IPS-NIHi7 (cell line): Measurements from ENCODE around the gene IGSF21.
A peak's percentile ranks its signal among the peaks of the same experiment; 100 is the strongest.

Experiments
- DNase-seq: peaks from one replicate; pipeline ENCODE4 v3.0.0; 2012; ENCODE audit warnings: mixed read lengths; ENCODE audit errors: extremely low spot score

Gene IGSF21

DNA sequence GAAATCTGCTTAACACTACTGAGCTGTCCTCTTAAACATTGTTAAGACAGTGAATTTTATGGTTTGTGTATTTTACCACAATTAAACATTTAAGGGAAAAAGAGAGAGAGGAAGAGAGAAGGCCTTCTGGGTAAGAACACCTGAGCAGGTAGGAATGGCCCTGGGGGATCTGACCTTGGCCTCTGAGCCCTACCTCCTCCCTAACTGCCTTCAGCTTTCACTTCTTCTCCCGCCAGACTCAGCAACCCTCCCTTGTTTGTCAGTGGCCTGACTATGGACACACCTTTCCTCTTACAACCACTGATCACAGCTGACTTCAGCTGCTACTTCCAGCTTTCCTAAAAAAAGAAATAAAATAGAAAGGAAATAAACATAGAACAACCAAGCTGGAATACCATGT lies 13.5 kb upstream of the IGSF21 start:
- no peak for DNase-seq

DNA sequence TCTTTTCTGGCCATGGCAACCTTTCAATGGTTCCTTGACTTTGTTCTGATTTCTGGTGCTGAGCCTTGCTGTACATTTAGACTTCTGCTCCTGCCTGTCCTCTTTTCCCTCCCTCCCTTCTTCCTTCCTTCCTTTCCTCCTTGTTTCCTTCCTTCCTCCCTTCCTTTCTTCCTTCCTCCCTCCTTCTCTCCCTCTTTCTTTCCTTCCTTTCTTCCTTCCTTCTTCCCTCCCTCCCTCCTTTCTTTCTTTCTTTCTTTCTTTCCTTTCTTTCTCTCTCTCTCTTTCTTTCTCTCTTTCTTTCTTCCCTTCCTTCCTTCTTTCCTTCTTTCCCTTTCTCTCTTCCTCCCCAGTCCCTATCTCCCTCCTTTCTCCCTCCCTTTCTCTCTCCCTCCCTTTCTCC lies 10.4 kb upstream of the IGSF21 start:
- DNase-seq = no peak

- no peak for DNase-seq
Observed at GRCh38 chr1:18099026-18099425, 8.6 kb upstream of the IGSF21 start.

DNA sequence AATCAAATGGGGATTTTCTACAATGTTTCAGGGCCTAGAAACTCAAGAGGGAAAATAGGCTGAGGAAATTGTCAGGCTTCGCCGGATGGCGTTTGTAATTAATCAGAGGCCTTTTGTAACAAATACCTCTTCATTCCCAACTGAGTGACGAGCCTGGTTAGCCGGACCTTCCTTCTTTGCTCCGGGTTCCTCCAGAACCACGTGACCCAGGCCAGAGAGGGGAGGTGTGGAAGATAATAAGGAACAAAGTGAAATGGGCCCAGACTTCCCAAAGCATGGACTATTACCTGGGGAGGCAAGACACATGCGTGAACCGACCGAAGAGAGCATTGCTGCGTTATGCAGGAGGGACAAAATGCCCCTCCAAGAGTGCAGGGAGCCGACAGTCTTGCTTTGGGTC lies 7.5 kb upstream of the IGSF21 start:
- no peak for DNase-seq

DNA sequence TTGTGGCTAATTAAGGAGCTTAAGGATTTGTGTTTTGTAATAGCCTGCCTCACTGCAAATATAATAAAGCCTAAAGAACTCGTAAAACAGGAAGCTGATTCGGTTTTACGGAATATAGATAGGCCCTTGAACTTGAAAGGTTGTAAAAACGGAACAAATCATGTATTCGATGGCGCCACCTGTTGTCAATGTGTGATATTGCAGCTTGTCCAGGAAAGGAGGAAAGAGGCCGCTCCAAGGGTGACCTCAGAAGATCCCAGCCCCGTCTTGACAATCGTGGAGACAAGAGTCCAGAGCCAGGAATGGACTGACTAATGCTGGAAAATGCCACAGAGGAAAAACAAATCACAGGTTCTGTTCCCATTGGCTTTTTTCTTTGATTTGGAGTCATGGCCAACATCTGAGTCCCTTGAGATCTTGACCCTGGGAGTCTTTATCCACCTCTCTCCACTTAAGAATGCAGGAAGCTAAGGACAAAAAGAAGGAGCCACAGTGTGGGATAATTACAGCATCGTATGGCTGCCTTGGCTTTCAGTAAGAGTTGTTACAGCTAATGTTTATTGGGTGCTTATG lies 7.0 kb upstream of the IGSF21 start:
- peak; percentile 81 for DNase-seq

- no peak for DNase-seq
Observed at GRCh38 chr1:18101508-18101907, 6.1 kb upstream of the IGSF21 start.

DNA sequence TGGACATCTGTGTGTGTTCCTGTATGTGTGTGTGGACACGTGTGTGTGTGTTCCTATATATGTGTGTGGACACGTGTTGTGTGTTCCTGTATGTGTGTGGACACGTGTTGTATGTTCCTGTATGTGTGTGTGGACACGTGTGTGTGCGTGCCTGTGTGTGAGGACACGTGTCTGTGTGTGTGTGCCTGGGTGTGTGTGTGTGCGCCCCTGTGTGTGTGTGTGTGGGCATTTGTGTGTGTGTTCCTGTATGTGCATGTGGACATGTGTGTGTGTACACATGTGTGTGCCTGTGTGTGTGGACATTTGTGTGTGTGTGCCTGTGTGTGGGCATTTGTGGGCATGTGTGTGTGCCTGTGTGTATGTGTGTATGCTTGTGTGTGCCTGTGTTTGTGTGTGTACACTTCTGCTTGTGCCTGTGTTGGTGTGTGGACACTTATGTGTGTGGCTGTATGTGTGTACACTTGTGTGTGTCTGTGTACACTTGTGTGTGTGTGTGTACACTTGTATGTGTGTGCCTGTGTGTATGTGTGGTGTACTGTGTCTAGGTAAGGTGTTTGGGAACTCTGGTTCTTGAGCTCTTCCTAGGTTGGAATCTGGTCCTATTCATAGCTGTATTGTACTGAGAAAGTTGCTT lies 3.7 kb upstream of the IGSF21 start:
- DNase-seq = no peak

GRCh38 chr1:18104546-18105100 lies 3.0 kb upstream of the IGSF21 start:
- DNase-seq = no peak

- no peak for DNase-seq
Observed at GRCh38 chr1:18105196-18105595, 2.4 kb upstream of the IGSF21 start.

DNA sequence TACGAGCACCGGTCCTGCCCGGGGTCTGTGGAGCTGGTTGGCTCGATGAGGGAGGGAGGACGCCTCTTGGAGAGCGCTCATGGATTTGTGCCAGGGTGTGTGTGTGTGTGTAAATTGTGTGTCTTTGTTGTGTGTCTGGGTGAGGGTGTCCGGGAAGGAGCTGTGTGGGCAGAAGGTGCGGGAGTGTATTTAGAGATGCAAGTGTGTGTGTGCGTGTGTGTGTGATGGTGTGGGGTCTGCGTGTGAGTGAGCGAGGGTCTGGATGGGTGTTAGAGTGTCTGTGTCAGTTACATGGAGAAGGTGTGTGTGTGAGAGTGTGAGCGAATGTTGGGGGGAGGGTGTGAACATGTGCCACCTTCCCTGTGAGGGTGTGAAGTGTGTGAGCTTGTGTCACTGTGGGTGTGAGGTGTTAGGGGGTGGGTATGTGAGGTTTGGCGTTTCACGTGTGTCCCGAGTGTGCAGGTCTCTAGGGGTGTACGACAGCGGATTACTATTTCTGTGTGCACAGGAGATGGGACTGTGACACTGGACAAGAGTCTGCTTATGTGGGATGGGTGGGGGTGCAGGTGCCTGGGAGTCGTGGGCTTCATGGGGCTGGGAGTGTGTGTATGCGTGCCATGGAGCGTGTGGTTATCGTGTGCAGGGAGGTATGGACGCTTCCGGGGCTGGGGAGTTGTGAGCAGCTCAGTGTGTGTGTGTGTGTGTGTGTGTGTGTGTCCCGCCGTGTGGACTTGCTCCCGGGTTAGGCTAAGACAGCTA lies 880 bp downstream of the IGSF21 start:
- no peak for DNase-seq

- no peak for DNase-seq
Observed at GRCh38 chr1:18109058-18109755, 1.6 kb downstream of the IGSF21 start.

- DNase-seq = peak; percentile 82
Observed at GRCh38 chr1:18109756-18110597, 2.4 kb downstream of the IGSF21 start.

DNA sequence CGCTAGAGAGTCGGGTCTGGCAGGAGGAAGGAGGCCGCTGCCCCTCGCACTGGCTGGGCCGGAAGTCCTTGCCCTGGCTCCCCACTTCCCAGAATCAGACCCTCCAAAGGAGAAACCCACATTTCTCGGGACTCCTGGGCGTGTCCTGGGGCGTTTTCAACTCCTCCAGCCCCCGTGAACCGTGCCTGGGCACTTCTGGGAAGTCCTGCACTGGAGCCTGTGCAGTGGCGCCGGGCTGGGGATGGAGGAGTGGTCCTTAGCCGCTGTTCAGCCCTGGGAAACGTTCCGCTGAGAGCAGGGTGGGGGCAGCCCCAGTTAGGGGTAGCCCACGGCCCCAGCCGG lies 3.0 kb downstream of the IGSF21 start:
- no peak for DNase-seq

- peak; percentile 71 for DNase-seq
Observed at GRCh38 chr1:18110968-18111367, 3.4 kb downstream of the IGSF21 start.

DNA sequence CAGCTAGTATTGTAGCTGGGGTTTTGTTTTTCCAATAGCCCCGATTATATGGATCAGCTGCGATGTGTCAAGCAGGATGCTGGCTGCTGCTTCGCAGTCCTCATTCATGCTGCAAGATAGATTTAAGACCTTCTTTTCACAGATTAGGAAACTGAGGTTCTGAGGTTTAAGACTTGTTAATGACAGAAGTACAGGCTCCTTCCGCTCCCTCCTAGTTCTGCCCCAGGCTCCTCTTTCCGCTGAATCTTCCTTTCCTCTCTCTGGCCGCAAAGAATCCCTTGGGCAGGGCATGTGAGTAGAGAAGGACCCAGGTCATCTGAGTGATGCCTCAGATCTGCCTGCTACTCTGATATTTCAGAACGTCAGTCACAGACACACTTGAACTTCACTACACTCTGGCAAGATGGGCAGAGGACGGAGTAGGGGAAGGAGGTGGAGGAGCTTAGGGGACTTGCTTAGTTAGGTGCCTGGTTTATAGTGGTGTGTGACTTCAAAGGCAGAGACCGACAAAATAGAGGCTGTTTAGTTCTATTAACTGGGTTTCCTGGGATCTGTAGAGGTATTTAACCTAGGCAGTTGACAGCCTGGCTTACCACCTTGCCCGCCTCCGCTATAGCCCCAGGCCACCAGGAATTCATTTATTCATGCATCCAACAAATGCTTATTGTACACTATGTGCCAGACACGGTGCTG lies 4.2 kb downstream of the IGSF21 start:
- DNase-seq = no peak

- DNase-seq = no peak
Observed at GRCh38 chr1:18112611-18113010, 5.0 kb downstream of the IGSF21 start.

GRCh38 chr1:18114726-18115410 lies 7.3 kb downstream of the IGSF21 start:
- DNase-seq = no peak

DNA sequence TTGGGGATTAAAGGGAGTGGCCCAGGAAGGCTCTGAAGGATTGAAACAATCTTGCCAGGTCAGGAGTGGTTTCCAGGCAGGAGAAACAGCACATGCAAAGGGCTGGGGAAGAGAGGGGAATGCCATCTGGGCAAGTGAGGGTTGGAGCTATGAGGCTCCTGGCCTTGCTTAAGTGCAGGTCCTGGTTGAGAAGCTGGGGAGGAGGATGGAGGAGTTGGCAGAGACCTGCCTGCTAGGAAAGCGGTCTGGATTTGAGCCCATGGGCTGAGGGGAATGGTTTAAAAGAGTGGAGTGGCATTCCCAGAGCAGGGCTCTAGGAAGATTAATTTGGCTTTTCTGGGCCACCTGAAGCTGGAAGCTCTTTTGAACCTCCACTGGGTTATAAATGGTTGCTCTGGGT lies 9.2 kb downstream of the IGSF21 start:
- DNase-seq = no peak

DNA sequence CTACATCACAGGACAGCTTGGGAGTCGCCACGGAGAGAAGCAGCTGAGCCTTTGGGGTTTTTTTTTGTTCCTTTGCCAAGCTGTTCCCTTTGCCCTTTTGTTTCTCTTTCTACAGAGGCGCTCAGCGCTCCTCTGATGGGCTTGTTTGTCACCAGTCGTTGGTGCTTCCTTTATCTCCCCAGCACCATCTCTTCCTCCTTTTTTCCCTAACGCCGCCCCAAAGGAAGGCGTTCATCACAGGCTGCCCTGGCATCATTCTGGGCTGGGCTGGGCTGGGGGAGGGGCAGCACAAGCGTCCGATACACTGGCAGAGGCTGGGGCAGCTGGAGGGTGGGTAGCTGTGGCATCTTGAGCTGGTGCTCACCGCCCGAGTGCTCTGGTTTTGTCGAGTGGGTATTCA lies 10.5 kb downstream of the IGSF21 start:
- DNase-seq = no peak

DNA sequence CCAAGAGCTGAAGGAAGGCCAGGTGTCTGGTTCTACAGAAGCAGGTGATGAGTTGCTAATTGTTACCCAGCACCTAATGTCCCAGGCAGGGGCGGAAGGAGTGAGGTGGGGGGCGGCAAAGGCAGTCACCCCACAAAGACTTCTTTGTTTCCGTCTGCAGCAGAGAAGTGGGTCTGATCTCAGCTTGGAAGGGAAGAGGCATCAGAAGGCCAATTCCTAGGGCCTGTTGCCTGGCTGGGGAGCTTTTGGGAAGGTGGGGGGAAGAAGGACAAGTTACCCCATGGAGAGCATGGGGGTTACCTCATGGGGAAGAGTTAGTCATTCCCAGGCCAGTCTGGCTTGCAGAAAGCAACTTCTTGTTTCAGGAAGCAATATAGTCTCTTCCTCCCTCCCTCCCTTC lies 10.9 kb downstream of the IGSF21 start:
- DNase-seq = no peak
